ENCODE results near the gene GPT2.

The GPT2 gene

GRCh38 chr16:46972429-46973206 is 88.5 kb downstream of the GPT2 start:
- DNase-seq (ENCODE audit: low spot score), result peak; percentile 39

GRCh38 chr16:46973207-46973995 is 89.2 kb downstream of the GPT2 start, which contains the start of gene DNAJA2:
DNAJA2 (minus strand) TSS chr16:46973674; CDS start chr16:46973572, 102 bp downstream.
- peak; percentile 84 for DNase-seq (ENCODE audit: low spot score)

GRCh38 chr16:46973996-46974324 is 89.8 kb downstream of the GPT2 start:
- DNase-seq (ENCODE audit: low spot score), result no peak

- DNase-seq (ENCODE audit: low spot score), result no peak
These were observed 90.2 kb downstream of the GPT2 start for GRCh38 chr16:46974352-46974751.

GRCh38 chr16:46975165-46975564 is 91.0 kb downstream of the GPT2 start:
- DNase-seq (ENCODE audit: low spot score), result no peak

GRCh38 chr16:46975908-46976470 is 91.8 kb downstream of the GPT2 start:
- DNase-seq (ENCODE audit: low spot score), result no peak

- DNase-seq (ENCODE audit: low spot score), result no peak
These were observed 92.4 kb downstream of the GPT2 start for GRCh38 chr16:46976550-46976949.

Measured in HuH-7.5 (cell line).